OCI-LY7 (cell line): Measurements from ENCODE around the gene GBGT1.

Experiments
- EZH2phosphoT487 ChIP-seq: fragments of 200-600 bp; sonication (generic); IDR thresholded peaks from 2 replicates; pipeline ENCODE4 v1.6.1; 2018; ENCODE audit warnings: low read depth, borderline replicate concordance, mild to moderate bottlenecking, mixed run types, antibody characterized with exemption, low read length, moderate library complexity, mixed read lengths
- TF ChIP-seq, protein P1 (sequence below): fragments of 200-600 bp; sonication (generic); conservative IDR thresholded peaks from 2 replicates; pipeline ENCODE4 v1.5.1; 2014; ENCODE audit warnings: mild to moderate bottlenecking, antibody characterized with exemption, low read length, moderate library complexity, mixed read lengths

DNA sequence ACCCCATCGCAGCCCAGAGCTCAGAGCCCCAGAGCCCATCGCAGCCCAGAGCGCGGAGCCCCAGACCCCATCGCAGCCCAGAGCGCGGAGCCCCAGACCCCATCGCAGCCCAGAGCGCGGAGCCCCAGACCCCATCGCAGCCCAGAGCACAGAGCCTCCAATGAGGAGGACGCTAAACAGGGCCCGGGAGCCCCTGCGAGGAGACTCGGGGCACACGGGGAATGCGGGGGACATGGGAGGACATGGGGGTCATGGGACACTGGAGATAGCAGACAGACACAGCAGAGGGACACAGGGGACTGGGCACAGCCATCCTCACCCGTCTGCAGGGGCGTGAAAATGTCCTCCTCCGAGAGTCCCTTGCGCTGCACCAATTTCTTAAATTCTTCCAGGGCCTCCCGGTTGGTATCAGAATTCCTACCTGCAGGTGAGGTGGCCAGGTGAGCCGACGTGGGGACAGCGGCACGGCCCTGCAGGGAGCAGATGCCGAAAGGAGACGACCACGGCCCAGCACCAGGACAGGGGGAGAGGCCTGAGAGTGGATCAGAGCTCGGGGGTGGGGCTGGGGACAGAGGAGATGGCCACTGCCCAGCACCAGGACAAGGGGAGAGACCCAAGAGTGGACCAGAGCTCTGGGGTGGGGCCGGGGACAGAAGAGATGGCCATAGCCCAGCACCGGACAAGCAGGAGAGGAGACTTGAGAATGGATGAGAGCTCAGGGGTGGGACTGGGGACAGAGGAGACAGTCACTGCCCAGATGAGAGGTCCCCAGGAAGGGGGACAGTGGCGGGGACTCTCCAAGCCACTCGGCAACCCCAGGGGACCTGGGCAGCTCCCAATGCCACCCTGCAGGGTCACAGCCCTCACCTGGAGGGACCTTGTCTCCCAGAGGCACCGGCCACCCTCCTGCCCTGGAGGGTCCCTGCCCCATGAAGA is 42.5 kb upstream of the GBGT1 start:
- TF ChIP-seq, protein P1, sequence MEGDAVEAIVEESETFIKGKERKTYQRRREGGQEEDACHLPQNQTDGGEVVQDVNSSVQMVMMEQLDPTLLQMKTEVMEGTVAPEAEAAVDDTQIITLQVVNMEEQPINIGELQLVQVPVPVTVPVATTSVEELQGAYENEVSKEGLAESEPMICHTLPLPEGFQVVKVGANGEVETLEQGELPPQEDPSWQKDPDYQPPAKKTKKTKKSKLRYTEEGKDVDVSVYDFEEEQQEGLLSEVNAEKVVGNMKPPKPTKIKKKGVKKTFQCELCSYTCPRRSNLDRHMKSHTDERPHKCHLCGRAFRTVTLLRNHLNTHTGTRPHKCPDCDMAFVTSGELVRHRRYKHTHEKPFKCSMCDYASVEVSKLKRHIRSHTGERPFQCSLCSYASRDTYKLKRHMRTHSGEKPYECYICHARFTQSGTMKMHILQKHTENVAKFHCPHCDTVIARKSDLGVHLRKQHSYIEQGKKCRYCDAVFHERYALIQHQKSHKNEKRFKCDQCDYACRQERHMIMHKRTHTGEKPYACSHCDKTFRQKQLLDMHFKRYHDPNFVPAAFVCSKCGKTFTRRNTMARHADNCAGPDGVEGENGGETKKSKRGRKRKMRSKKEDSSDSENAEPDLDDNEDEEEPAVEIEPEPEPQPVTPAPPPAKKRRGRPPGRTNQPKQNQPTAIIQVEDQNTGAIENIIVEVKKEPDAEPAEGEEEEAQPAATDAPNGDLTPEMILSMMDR: no peak
- TF ChIP-seq EZH2phosphoT487: no peak
